ENCODE results near the gene STRA8.

Gene STRA8

DNA sequence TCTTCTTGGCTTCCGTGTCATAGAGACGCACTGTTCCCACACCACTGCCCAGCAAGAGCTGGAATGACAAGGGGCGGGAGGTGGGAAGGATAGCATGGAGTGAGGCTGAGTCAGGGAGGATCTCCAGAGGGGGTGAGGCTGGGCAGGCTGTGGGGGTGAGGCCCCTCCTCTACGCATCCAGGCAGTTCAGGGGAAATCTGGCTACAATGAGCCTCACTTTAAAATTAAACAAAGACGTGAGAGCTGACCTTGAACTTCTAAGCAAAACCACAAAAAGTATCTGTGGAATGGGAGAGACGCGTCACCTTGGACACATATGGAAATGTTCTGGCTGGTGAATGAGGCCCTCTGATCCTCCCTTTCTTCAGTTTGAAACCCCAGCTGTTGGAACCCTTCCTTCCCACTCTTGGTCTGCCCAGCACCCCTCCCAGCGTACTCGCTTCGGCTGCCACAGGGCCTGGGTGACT is 40.0 kb upstream of the STRA8 start:
- no peak for TF ChIP-seq POLR2A (IDR thresholded peaks at IDR 0.05; ENCODE audit: extremely low read depth, insufficient read length)
- TF ChIP-seq, protein P1, sequence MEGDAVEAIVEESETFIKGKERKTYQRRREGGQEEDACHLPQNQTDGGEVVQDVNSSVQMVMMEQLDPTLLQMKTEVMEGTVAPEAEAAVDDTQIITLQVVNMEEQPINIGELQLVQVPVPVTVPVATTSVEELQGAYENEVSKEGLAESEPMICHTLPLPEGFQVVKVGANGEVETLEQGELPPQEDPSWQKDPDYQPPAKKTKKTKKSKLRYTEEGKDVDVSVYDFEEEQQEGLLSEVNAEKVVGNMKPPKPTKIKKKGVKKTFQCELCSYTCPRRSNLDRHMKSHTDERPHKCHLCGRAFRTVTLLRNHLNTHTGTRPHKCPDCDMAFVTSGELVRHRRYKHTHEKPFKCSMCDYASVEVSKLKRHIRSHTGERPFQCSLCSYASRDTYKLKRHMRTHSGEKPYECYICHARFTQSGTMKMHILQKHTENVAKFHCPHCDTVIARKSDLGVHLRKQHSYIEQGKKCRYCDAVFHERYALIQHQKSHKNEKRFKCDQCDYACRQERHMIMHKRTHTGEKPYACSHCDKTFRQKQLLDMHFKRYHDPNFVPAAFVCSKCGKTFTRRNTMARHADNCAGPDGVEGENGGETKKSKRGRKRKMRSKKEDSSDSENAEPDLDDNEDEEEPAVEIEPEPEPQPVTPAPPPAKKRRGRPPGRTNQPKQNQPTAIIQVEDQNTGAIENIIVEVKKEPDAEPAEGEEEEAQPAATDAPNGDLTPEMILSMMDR (IDR thresholded peaks at IDR 0.05; ENCODE audit: low read depth, low read length), result no peak
- TF ChIP-seq MYC (IDR thresholded peaks at IDR 0.05; ENCODE audit: low read depth, low read length), result no peak
- TF ChIP-seq, protein P2, sequence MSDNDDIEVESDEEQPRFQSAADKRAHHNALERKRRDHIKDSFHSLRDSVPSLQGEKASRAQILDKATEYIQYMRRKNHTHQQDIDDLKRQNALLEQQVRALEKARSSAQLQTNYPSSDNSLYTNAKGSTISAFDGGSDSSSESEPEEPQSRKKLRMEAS (IDR thresholded peaks at IDR 0.05; ENCODE audit: low read depth, low read length), result no peak
- no peak for DNase-seq (ENCODE audit: low read depth)
- no peak overlapping the region for H3K4me3 ChIP-seq (ENCODE audit: low read depth, low read length)

DNA sequence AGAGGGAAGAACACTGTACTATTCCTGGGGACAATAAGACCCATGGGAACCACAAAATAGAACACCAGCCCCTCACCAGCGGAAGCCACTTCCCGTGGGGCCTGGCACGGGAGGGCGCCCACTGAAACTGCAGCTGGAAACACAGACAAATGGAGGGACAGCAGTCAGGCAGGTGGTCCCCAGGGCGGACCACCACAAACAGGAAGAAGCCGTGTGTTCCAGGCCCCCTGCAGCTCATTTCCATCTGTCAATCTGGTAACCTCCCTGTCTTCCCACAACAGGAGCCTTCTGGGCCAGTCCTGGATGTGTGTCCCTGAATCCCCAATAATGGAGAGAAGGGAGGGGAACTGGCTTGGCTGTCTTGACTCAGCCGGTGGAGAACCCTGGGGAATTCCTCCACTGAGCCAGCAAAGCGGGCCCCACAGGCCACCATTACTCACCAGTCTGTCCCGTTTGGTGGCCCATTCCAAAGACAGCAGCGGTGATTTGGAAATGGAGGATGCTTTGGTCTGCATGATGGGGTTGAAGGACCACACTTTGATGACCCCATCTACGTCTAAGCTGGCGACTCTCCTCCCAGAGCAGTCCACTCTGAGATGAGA is 39.0 kb upstream of the STRA8 start:
- TF ChIP-seq, protein P2 (IDR thresholded peaks at IDR 0.05; ENCODE audit: low read depth, low read length), result no peak
- TF ChIP-seq, protein P1 (IDR thresholded peaks at IDR 0.05; ENCODE audit: low read depth, low read length), result no peak
- TF ChIP-seq POLR2A (IDR thresholded peaks at IDR 0.05; ENCODE audit: extremely low read depth, insufficient read length), result no peak
- TF ChIP-seq MYC (IDR thresholded peaks at IDR 0.05; ENCODE audit: low read depth, low read length), result no peak
- no peak overlapping the region for H3K4me3 ChIP-seq (ENCODE audit: low read depth, low read length)
- DNase-seq (ENCODE audit: low read depth), result no peak

DNA sequence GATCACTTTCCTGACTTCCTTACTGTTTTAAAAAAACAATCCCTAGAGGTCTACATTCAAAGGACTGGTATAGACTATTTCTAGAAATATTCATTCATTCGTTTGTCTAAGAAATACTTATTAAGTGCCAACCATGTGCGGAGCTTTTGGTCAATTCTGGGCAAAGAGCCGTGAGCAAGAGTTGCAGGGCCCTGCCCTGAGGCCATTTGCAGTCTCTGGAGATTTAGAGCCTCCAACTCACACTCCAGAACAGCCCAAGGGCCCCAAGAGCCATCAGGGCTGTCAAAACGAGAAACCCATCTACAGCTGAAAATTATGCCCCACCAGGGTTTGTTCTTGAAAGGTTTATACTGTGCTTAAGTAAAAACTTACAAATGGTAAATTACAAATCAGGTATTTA is 38.5 kb upstream of the STRA8 start:
- TF ChIP-seq MYC (IDR thresholded peaks at IDR 0.05; ENCODE audit: low read depth, low read length), result no peak
- TF ChIP-seq POLR2A (IDR thresholded peaks at IDR 0.05; ENCODE audit: extremely low read depth, insufficient read length), result no peak
- TF ChIP-seq, protein P2 (IDR thresholded peaks at IDR 0.05; ENCODE audit: low read depth, low read length), result no peak
- TF ChIP-seq, protein P1 (IDR thresholded peaks at IDR 0.05; ENCODE audit: low read depth, low read length), result no peak
- no peak overlapping the region for H3K4me3 ChIP-seq (ENCODE audit: low read depth, low read length)
- no peak for DNase-seq (ENCODE audit: low read depth)

DNA sequence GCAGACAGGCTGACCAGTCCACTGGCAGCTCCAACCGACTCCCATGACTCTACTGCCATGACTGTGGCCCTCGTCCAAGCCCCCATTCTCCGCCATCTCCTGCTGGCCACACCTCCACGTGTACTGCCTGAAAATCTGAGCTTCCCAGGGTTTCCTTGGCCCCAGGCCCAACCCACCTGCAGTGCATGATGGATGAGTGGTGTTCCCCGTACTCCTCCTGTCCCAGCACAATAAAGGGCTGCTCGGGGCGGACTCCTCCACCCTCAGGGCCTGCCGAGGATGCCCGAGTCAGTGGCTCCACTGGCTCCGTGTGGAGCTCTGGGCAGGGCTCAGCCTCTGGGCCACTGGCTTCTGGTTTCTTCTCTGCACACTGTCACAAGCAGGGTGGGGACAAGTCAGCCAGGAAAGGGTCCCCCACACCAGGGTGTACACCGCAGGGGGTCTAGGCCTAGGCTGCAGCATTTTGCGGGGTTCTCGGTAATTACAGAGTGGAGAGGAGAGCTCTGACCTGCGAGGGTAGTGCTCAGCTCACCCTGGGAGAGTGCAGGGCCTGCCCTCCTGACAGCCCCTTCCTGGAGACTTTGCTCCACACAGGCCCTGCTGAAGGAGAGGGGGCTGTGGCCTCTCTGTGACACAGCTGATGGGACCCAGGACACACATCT is 37.5 kb upstream of the STRA8 start:
- TF ChIP-seq, protein P1 (IDR thresholded peaks at IDR 0.05; ENCODE audit: low read depth, low read length), result no peak
- TF ChIP-seq POLR2A (IDR thresholded peaks at IDR 0.05; ENCODE audit: extremely low read depth, insufficient read length) (no peak), MYC (IDR thresholded peaks at IDR 0.05; ENCODE audit: low read depth, low read length) (no peak)
- TF ChIP-seq, protein P2 (IDR thresholded peaks at IDR 0.05; ENCODE audit: low read depth, low read length), result no peak
- no peak for DNase-seq (ENCODE audit: low read depth)
- H3K4me3 ChIP-seq (ENCODE audit: low read depth, low read length), result no peak overlapping the region

DNA sequence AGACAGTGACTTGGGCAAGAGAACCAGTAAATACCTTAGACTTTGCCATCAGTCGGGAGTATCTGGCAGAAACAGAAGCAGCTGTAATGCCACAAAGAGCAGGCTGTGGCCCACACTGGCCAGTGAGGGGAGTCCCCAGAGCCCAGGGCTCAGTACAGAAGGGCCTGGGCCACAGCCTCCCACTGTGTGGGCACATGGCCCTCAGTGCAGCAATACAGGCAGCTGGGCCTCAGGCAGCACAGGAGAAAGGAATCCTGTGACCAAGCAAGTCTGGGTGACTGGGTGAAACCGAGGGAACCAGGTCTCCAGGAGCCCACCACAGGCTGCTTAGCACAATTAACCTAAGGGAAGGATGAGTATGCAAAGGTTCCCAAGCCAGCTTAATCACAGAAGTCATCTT is 36.3 kb upstream of the STRA8 start:
- TF ChIP-seq POLR2A (IDR thresholded peaks at IDR 0.05; ENCODE audit: extremely low read depth, insufficient read length), result no peak
- no peak for DNase-seq (ENCODE audit: low read depth)
- H3K4me3 ChIP-seq (ENCODE audit: low read depth, low read length), result no peak overlapping the region

DNA sequence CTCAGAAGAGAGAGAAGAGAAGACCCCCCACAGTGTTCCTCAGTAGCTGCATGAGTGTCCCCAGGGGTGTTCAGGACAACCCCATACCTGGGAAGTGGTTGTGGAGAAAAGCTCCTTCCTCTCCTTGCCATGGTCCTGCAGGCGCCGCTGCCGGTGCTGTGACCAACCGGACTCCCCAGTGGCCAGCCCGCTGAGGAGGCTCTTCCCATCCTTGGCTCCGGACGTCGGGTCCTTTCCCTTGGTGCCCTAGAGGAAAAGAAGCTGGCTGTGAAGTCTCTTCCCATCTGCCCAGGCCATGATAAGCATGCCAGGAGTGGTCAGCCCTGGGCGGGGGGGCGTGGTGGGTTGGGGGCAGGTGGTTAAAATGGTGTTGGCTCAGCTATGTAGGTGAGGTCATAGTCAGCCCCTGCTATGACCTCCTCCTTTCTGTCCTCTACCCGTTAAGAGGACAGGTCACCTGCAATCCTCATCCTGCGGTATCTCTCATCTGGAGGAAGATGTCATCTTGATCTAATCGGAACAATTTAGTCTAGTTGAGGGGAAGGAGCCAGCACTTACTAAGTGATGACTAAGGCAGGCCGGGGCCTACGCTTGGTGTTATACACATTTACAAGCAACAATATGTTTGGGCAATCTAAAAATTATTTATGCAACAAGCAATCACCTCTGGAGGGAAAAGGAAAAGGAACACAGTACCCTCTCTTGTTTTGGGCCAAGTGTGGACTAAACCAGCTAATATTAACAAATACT is 35.6 kb upstream of the STRA8 start:
- DNase-seq (ENCODE audit: low read depth), result no peak
- TF ChIP-seq MYC (IDR thresholded peaks at IDR 0.05; ENCODE audit: low read depth, low read length), result no peak
- TF ChIP-seq, protein P2 (IDR thresholded peaks at IDR 0.05; ENCODE audit: low read depth, low read length), result no peak
- TF ChIP-seq, protein P1 (IDR thresholded peaks at IDR 0.05; ENCODE audit: low read depth, low read length), result no peak
- no peak for TF ChIP-seq POLR2A (IDR thresholded peaks at IDR 0.05; ENCODE audit: extremely low read depth, insufficient read length)
- no peak overlapping the region for H3K4me3 ChIP-seq (ENCODE audit: low read depth, low read length)
